Measurements from ENCODE around the gene CENPH.

GRCh38 chr5:69156456-69156855, 32.9 kb upstream of the CENPH start:
- no peak for TF ChIP-seq TAF1 (IDR thresholded peaks at IDR 0.05; ENCODE audit: low read depth)
- no peak for TF ChIP-seq RAD21 (IDR thresholded peaks at IDR 0.05; ENCODE audit: low read depth)
- TF ChIP-seq CEBPB (IDR thresholded peaks at IDR 0.05): no peak
- TF ChIP-seq EP300 (IDR thresholded peaks at IDR 0.05; ENCODE audit: borderline replicate concordance): no peak
- TF ChIP-seq YY1 (IDR thresholded peaks at IDR 0.05; ENCODE audit: low read depth): no peak
- no peak for TF ChIP-seq EGR1 (IDR thresholded peaks at IDR 0.05)
- no peak for TF ChIP-seq TCF12 (IDR thresholded peaks at IDR 0.05; ENCODE audit: low read depth)
- TF ChIP-seq TEAD4 (IDR thresholded peaks at IDR 0.05): no peak
- TF ChIP-seq ZBTB7A (IDR thresholded peaks at IDR 0.05; ENCODE audit: low read depth): no peak
- no peak for TF ChIP-seq NFIC (IDR thresholded peaks at IDR 0.05)
- TF ChIP-seq FOXM1 (IDR thresholded peaks at IDR 0.05; ENCODE audit: borderline replicate concordance, low read depth): no peak
- no peak for TF ChIP-seq REST (IDR thresholded peaks at IDR 0.05; ENCODE audit: low read depth)
- TF ChIP-seq MAX (IDR thresholded peaks at IDR 0.05): no peak
- no peak for TF ChIP-seq USF1 (IDR thresholded peaks at IDR 0.05)
